DOHH2 (cell line): ENCODE data around the gene ENO2.
"Not testable (repeated sequence)": the region's sequence is repeated elsewhere in the genome, so short reads cannot be mapped to it uniquely, and the experiment has no call there.

ENCODE experiments used
- H3F3A ChIP-seq: fragments of 200-600 bp; sonication (generic), shearing (Covaris generic); 2 replicates; pipeline ENCODE4 v1.6.0; 2016; ENCODE audit warnings: antibody characterized with exemption, mild to moderate bottlenecking; ENCODE audit not compliant: control insufficient read depth, insufficient read depth
- H3K27ac ChIP-seq: fragments of 200-600 bp; sonication (generic); 2 replicates; pipeline ENCODE4 v1.5.1; 2014; ENCODE audit warnings: low read depth, mild to moderate bottlenecking, low read length, moderate library complexity
- H3K27me3 ChIP-seq: fragments of 200-600 bp; sonication (generic); 2 replicates; pipeline ENCODE4 v1.6.1; 2014; ENCODE audit warnings: mild to moderate bottlenecking, low read length, mixed read lengths; ENCODE audit not compliant: control insufficient read depth
- H3K36me3 ChIP-seq: fragments of 200-600 bp; sonication (generic); 2 replicates; pipeline ENCODE4 v1.6.1; 2014; ENCODE audit warnings: mild to moderate bottlenecking, low read length, moderate library complexity, mixed read lengths; ENCODE audit not compliant: control insufficient read depth
- H3K4me1 ChIP-seq: fragments of 200-600 bp; sonication (generic); 2 replicates; pipeline ENCODE4 v1.6.1; 2014; ENCODE audit warnings: mild to moderate bottlenecking, low read length, mixed read lengths; ENCODE audit not compliant: control insufficient read depth
- H3K4me2 ChIP-seq: fragments of 200-600 bp; sonication (generic); 2 replicates; pipeline ENCODE4 v1.6.0; 2014; ENCODE audit warnings: mild to moderate bottlenecking, low read length, moderate library complexity
- H3K4me3 ChIP-seq: fragments of 200-600 bp; sonication (generic); 2 replicates; pipeline ENCODE4 v1.5.1; 2014; ENCODE audit warnings: mild to moderate bottlenecking, low read length, mixed read lengths
- H3K79me2 ChIP-seq: fragments of 200-600 bp; sonication (generic); 2 replicates; pipeline ENCODE4 v1.6.1; 2014; ENCODE audit warnings: mild to moderate bottlenecking, low read length, mixed read lengths; ENCODE audit not compliant: control insufficient read depth
- H3K9me2 ChIP-seq: fragments of 200-600 bp; sonication (generic); replicated peaks from 2 replicates; pipeline ENCODE4 v1.6.1; 2014; ENCODE audit warnings: mild to moderate bottlenecking, low read length, mixed read lengths; ENCODE audit not compliant: control insufficient read depth
- H3K9me3 ChIP-seq: fragments of 200-600 bp; sonication (generic); 2 replicates; pipeline ENCODE4 v1.6.1; 2014; ENCODE audit warnings: antibody characterized with exemption, low read length, mixed read lengths; ENCODE audit not compliant: control insufficient read depth, insufficient read depth
- H4K20me1 ChIP-seq: fragments of 200-600 bp; sonication (generic); 2 replicates; pipeline ENCODE4 v1.6.0; 2014; ENCODE audit warnings: low read depth, mild to moderate bottlenecking, antibody characterized with exemption, low read length, moderate library complexity; ENCODE audit not compliant: control insufficient read depth, insufficient read depth
- EZH2phosphoT487 ChIP-seq: fragments of 200-600 bp; sonication (generic); IDR thresholded peaks from 2 replicates; pipeline ENCODE4 v1.6.1; 2017; ENCODE audit warnings: borderline replicate concordance, mild to moderate bottlenecking, antibody characterized with exemption, low read length, moderate library complexity, mixed read lengths
- TF ChIP-seq, protein P1 (sequence below): fragments of 200-600 bp; sonication (generic); IDR thresholded peaks from one replicate; pipeline ENCODE4 v1.5.1; 2014; ENCODE audit warnings: antibody characterized with exemption, mild to moderate bottlenecking, low read depth, low read length; ENCODE audit not compliant: poor library complexity, severe bottlenecking

Gene ENO2

DNA sequence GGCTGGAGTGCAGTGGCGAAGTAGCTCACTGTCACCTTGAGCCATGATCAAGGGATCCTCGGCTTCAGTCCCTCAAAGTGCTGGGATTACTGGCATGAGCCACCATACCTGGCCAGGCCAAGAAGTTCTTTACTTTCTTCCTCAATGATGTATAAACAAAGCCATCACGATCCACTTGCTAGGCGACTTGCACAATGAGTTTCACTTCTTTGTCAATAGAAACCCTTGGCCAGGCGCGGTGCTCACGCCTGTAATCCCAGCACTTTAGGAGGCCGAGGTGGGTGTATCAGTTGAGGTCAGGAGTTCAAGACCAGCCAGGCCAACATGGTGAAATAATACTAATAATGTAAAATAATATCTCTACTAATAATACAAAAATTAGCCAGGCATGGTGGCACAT is 26.9 kb upstream of the ENO2 start:
- H3K4me2 ChIP-seq = no peak overlapping the region
- no peaks in the 10 kb centered on the region for H3K27me3 ChIP-seq
- no peak overlapping the region for H3K4me3 ChIP-seq
- H3K9me2 ChIP-seq = no peaks in the 10 kb centered on the region
- H3F3A ChIP-seq = 0 out of 2 replicates have a peak, but pooled peaks cover 2% of the 10 kb centered on the region
- H3K36me3 ChIP-seq = peaks cover 6% of the 10 kb centered on the region
- no peaks in the 10 kb centered on the region for H4K20me1 ChIP-seq
- H3K79me2 ChIP-seq = no peaks in the 10 kb centered on the region
- peaks cover 17% of the 10 kb centered on the region for H3K4me1 ChIP-seq
- no peaks in the 10 kb centered on the region for H3K9me3 ChIP-seq
- no peak overlapping the region for H3K27ac ChIP-seq
- TF ChIP-seq, protein P1, sequence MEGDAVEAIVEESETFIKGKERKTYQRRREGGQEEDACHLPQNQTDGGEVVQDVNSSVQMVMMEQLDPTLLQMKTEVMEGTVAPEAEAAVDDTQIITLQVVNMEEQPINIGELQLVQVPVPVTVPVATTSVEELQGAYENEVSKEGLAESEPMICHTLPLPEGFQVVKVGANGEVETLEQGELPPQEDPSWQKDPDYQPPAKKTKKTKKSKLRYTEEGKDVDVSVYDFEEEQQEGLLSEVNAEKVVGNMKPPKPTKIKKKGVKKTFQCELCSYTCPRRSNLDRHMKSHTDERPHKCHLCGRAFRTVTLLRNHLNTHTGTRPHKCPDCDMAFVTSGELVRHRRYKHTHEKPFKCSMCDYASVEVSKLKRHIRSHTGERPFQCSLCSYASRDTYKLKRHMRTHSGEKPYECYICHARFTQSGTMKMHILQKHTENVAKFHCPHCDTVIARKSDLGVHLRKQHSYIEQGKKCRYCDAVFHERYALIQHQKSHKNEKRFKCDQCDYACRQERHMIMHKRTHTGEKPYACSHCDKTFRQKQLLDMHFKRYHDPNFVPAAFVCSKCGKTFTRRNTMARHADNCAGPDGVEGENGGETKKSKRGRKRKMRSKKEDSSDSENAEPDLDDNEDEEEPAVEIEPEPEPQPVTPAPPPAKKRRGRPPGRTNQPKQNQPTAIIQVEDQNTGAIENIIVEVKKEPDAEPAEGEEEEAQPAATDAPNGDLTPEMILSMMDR = no peak
- no peak for TF ChIP-seq EZH2phosphoT487

DNA sequence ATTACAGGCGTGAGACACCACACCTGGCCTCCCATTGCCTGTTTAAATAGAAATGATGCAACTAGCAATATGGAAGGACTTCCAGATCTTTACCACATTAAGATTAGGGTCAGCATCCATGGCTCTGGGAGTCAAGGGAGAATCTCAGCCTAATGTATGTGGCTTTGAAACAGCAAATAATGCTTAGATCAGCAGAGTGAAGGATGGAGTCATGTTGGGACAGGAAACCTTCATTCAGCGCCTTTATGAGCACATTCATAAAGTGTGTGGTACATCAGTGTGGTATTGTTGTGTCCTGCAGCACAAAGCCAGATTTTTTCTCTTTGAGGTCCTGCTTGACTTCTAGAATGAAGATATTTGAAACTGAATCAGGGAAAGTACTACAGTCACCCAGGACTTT is 26.0 kb upstream of the ENO2 start:
- Histone ChIP-seq H3K79me2 (no peaks in the 10 kb centered on the region), H3K27ac (no peak overlapping the region), H3K27me3 (no peaks in the 10 kb centered on the region), H3F3A (0 out of 2 replicates have a peak, but pooled peaks cover 2% of the 10 kb centered on the region), H4K20me1 (no peaks in the 10 kb centered on the region), H3K36me3 (peaks cover 5% of the 10 kb centered on the region), H3K9me2 (no peaks in the 10 kb centered on the region), H3K4me3 (no peak overlapping the region), H3K9me3 (no peaks in the 10 kb centered on the region), H3K4me1 (peaks cover 17% of the 10 kb centered on the region), H3K4me2 (no peak overlapping the region)
- TF ChIP-seq EZH2phosphoT487 = no peak
- TF ChIP-seq, protein P1 = no peak

GRCh38 chr12:6888794-6889193 is 25.6 kb upstream of the ENO2 start:
- peaks cover 17% of the 10 kb centered on the region for H3K4me1 ChIP-seq
- H3K27ac ChIP-seq = not testable (repeated sequence)

DNA sequence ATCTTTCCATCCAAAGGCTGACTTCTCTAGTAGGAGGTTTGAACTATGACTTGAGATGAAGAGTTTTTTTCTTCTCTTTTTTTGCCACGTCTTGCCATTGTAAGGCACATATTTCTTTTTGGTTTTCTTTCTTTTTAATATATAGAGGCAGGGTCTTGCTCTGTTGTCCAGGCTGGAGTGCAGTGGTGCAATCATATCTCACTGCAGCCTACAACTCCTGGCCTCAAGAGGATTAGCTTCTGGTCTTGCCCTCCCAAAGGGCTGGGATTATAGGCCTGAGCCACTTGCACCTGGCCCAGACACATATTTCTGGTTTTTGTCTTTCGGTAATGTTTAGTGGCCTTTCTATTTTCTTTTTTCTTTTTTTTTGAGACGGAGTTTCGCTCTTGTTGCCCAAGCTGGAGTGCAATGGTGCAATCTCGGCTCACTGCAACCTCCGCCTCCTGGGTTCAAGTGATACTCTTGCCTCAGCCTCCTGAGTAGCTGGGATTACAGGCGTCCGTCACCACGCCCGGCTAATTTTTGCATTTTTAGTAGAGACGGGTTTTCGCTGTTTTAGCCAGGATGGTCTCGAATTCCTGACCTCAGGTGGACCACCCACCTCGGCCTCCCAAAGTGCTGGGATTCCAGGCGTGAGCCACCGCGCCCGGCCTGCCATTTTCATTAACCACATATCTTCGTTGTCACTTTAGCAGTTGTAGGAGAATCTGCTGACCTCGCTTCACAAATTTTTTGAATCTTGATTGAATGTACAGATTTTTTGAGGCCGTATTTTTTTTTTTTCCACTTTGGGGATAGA is 24.4 kb upstream of the ENO2 start:
- not testable (repeated sequence) for H3K79me2 ChIP-seq, H3K36me3 ChIP-seq, H3K27me3 ChIP-seq, H3K9me3 ChIP-seq, H3K9me2 ChIP-seq, H4K20me1 ChIP-seq, H3F3A ChIP-seq
- H3K4me3 ChIP-seq = peak overlapping the region; percentile 79
- H3K4me1 ChIP-seq = peaks cover 17% of the 10 kb centered on the region
- H3K4me2 ChIP-seq = peak overlapping the region; percentile 94
- H3K27ac ChIP-seq = 0 out of 2 replicates have a peak overlapping the region, but pooled peaks have one; percentile 64

More at GRCh38 chr12:6888794-6889193, 25.6 kb upstream of the ENO2 start:
- H3K9me3 ChIP-seq, H3K9me2 ChIP-seq, H3K27me3 ChIP-seq, H3F3A ChIP-seq, H3K79me2 ChIP-seq, H3K36me3 ChIP-seq, H3K4me2 ChIP-seq, H4K20me1 ChIP-seq, H3K4me3 ChIP-seq: not testable (repeated sequence)
